H9 (cell line): ENCODE measurements around the gene GRIA2. TPM values are rescaled to one million over a fixed set of nuclear protein-coding genes. Genes with fewer than 3 reads are reported as not detected.

Experiments
- DNase-seq: peaks from one replicate; pipeline ENCODE4 v3.0.0-alpha.2; 2017
- H2AFZ ChIP-seq: one replicate; pipeline ENCODE4 v1.6.1; 2013; ENCODE audit warnings: mild to moderate bottlenecking, low read length, control low read depth, moderate library complexity
- H2AK5ac ChIP-seq: 2 replicates; pipeline ENCODE4 v1.6.1; 2013; ENCODE audit warnings: low read length, control low read depth, mixed read lengths; ENCODE audit not compliant: insufficient read length
- H2BK120ac ChIP-seq: one replicate; pipeline ENCODE4 v1.6.1; 2013; ENCODE audit warnings: low read depth, mild to moderate bottlenecking, low read length, control low read depth, inconsistent platforms; ENCODE audit not compliant: poor library complexity, severe bottlenecking
- H2BK12ac ChIP-seq: 2 replicates; pipeline ENCODE4 v1.6.1; 2013; ENCODE audit warnings: low read length, control low read depth, mixed read lengths, low read depth; ENCODE audit not compliant: insufficient read length
- H2BK15ac ChIP-seq: 2 replicates; pipeline ENCODE4 v1.6.1; 2013; ENCODE audit warnings: low read depth, low read length, control low read depth
- H2BK20ac ChIP-seq: one replicate; pipeline ENCODE4 v1.6.1; 2013; ENCODE audit warnings: low read depth, mild to moderate bottlenecking, low read length, control low read depth, inconsistent platforms; ENCODE audit not compliant: poor library complexity, severe bottlenecking
- H2BK5ac ChIP-seq: 2 replicates; pipeline ENCODE4 v1.6.1; 2013; ENCODE audit warnings: low read length, control low read depth, mixed read lengths; ENCODE audit not compliant: insufficient read length
- H3K14ac ChIP-seq: 2 replicates; pipeline ENCODE4 v1.6.1; 2013; ENCODE audit warnings: low read length, control low read depth; ENCODE audit not compliant: insufficient read depth
- H3K18ac ChIP-seq: 2 replicates; pipeline ENCODE4 v1.6.1; 2013; ENCODE audit warnings: low read depth, mild to moderate bottlenecking, mixed read lengths, low read length, control low read depth; ENCODE audit not compliant: insufficient read length
- H3K23ac ChIP-seq: 2 replicates; pipeline ENCODE4 v1.6.1; 2013; ENCODE audit warnings: low read length, control low read depth, mixed read lengths, low read depth; ENCODE audit not compliant: insufficient read length
- H3K23me2 ChIP-seq: 2 replicates; pipeline ENCODE4 v1.6.1; 2013; ENCODE audit warnings: low read depth, mild to moderate bottlenecking, mixed read lengths, low read length, control low read depth; ENCODE audit not compliant: insufficient read length, poor library complexity, severe bottlenecking
- H3K27ac ChIP-seq: 2 replicates; pipeline ENCODE4 v1.5.1; 2013; ENCODE audit warnings: low read length, control low read depth, mixed read lengths, low read depth; ENCODE audit not compliant: insufficient read length
- H3K27me3 ChIP-seq: 2 replicates; pipeline ENCODE4 v1.6.1; 2013; ENCODE audit warnings: low read length, control low read depth, inconsistent platforms; ENCODE audit not compliant: insufficient read depth
- H3K4ac ChIP-seq: 2 replicates; pipeline ENCODE4 v1.6.1; 2013; ENCODE audit warnings: low read depth, mild to moderate bottlenecking, control low read depth, inconsistent platforms, low read length, moderate library complexity
- H3K4me1 ChIP-seq: 2 replicates; pipeline ENCODE4 v1.6.1; 2013; ENCODE audit warnings: low read length, control low read depth, inconsistent platforms; ENCODE audit not compliant: insufficient read depth
- H3K4me2 ChIP-seq: 2 replicates; pipeline ENCODE4 v1.6.1; 2013; ENCODE audit warnings: low read length, control low read depth, mixed read lengths; ENCODE audit not compliant: insufficient read length, insufficient read depth
- H3K56ac ChIP-seq: 2 replicates; pipeline ENCODE4 v1.6.1; 2013; ENCODE audit warnings: low read depth, mild to moderate bottlenecking, mixed read lengths, low read length, control low read depth; ENCODE audit not compliant: insufficient read length
- H3K79me1 ChIP-seq: 2 replicates; pipeline ENCODE4 v1.6.1; 2013; ENCODE audit warnings: low read depth, mild to moderate bottlenecking, moderate library complexity, low read length, control low read depth, inconsistent platforms; ENCODE audit not compliant: insufficient read depth, poor library complexity, severe bottlenecking
- H3K79me2 ChIP-seq: 2 replicates; pipeline ENCODE4 v1.6.1; 2013; ENCODE audit warnings: low read length, control low read depth, inconsistent platforms; ENCODE audit not compliant: insufficient read depth
- H3K9ac ChIP-seq: 2 replicates; pipeline ENCODE4 v1.6.1; 2013; ENCODE audit warnings: low read length, control low read depth, mixed read lengths; ENCODE audit not compliant: insufficient read length; ENCODE audit errors: extremely low read depth
- H3K9me3 ChIP-seq: one replicate; pipeline ENCODE4 v1.6.1; 2013; ENCODE audit warnings: low read depth, low read length, inconsistent platforms; ENCODE audit not compliant: control insufficient read depth
- H3T11ph ChIP-seq: one replicate; pipeline ENCODE4 v1.6.1; 2013; ENCODE audit warnings: mild to moderate bottlenecking, low read length, control low read depth, inconsistent platforms
- H4K20me1 ChIP-seq: one replicate; pipeline ENCODE4 v1.6.1; 2013; ENCODE audit not compliant: control insufficient read depth, insufficient read length, insufficient read depth
- H4K5ac ChIP-seq: 2 replicates; pipeline ENCODE4 v1.6.1; 2013; ENCODE audit warnings: low read depth, mild to moderate bottlenecking, mixed read lengths, low read length, control low read depth; ENCODE audit not compliant: insufficient read length
- H4K8ac ChIP-seq: replicated peaks from 2 replicates; pipeline ENCODE4 v1.6.1; 2013; ENCODE audit warnings: low read length, control low read depth, mixed read lengths, low read depth; ENCODE audit not compliant: insufficient read length
- H4K91ac ChIP-seq: 2 replicates; pipeline ENCODE4 v1.6.1; 2013; ENCODE audit warnings: low read depth, mild to moderate bottlenecking, moderate library complexity, mixed read lengths, low read length, control low read depth; ENCODE audit not compliant: insufficient read length
- H3K27ac Mint-ChIP-seq, 3 experiments: 2 replicates in 2 of 3; 3 replicates in 1 of 3; pipeline ENCODE4 v1.8.0; 2020 to 2021; ENCODE audit warnings: mixed read lengths in 3 of 3, mild to moderate bottlenecking in 1 of 3, moderate library complexity in 1 of 3
- H3K27me3 Mint-ChIP-seq: 2 replicates; pipeline ENCODE4 v1.8.0; 2021; ENCODE audit warnings: low read depth, mild to moderate bottlenecking, moderate library complexity, mixed read lengths
- H3K36me3 Mint-ChIP-seq, 3 experiments: 2 replicates in 2 of 3; 3 replicates in 1 of 3; pipeline ENCODE4 v1.8.0; 2020 to 2021; ENCODE audit warnings: low read depth in 3 of 3, mixed read lengths in 3 of 3; ENCODE audit not compliant: insufficient read depth in 1 of 3
- H3K4me1 Mint-ChIP-seq, 2 experiments: 2 replicates each; pipeline ENCODE4 v1.8.0; 2020; ENCODE audit warnings: mixed read lengths in 2 of 2
- H3K4me3 Mint-ChIP-seq, 2 experiments: 2 replicates in 1 of 2; 3 replicates in 1 of 2; pipeline ENCODE4 v1.8.0; 2020 to 2021; ENCODE audit warnings: mild to moderate bottlenecking in 2 of 2, mixed read lengths in 2 of 2, moderate library complexity in 1 of 2
- H3K9me3 Mint-ChIP-seq, 2 experiments: 2 replicates in 1 of 2; 3 replicates in 1 of 2; pipeline ENCODE4 v1.8.0; 2020; ENCODE audit warnings: mild to moderate bottlenecking in 2 of 2, mixed read lengths in 2 of 2, moderate library complexity in 1 of 2
- WGBS: extraction: QIAGEN DNeasy Blood & Tissue Kit; methylation state at CpG from one replicate; pipeline ENCODE4 v1.1.7; 2013; ENCODE audit warnings: missing lambda C conversion rate, low lambda C conversion rate, mixed read lengths; ENCODE audit not compliant: insufficient read length; ENCODE audit errors: extremely low coverage; 5-methylcytosine and 5-hydroxymethylcytosine counted together
- total RNA-seq: library from RNA; stranded (reverse); gene quantifications from 2 replicates; pipeline ENCODE4 v1.2.1, GENCODE V29; 2021
- TF ChIP-seq, protein P1 (sequence below): fragments of 200-600 bp; sonication (generic); conservative IDR thresholded peaks from 3 replicates; pipeline ENCODE4 v1.8.0; 2021; ENCODE audit warnings: antibody characterized with exemption, mild to moderate bottlenecking

The GRIA2 gene
- total RNA-seq, 1 experiment from 2014 or later: not detected

DNA sequence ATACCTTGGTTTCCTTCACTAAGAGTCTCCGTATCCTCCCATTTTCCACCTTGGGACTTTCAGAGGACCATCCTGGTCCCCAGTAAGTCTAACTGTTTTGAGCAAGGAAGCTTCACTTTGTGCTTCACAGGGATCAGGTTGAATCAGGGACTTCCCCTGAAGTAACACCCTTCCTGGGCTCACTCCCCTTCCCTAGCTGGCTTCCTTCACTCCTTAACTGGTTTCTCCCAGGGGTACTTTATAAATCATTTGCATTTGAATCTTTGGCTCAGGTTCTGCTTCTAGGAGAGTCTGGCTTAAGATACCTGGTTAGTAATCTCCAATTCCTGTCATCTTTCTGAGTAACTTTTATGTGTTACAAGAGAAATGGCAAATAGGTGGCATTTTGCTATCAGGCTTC lies 24.5 kb upstream of the GRIA2 start:
- Histone ChIP-seq H3K27me3 (no peaks in the 10 kb centered on the region), H3K23ac (no peak overlapping the region), H4K5ac (no peak overlapping the region), H2BK15ac (no peak overlapping the region), H2AFZ (no peak overlapping the region), H2BK120ac (no peak overlapping the region), H3T11ph (no peak overlapping the region), H3K4me1 (peaks cover 3% of the 10 kb centered on the region; the same call in 1 of the 2 replicates), H3K79me2 (no peaks in the 10 kb centered on the region), H3K18ac (no peak overlapping the region), H3K27ac (no peak overlapping the region), H3K56ac (no peak overlapping the region), H3K14ac (no peak overlapping the region), H3K23me2 (no peaks in the 10 kb centered on the region), H2BK12ac (no peak overlapping the region), H3K4me2 (no peak overlapping the region), H2BK5ac (no peak overlapping the region), H3K9me3 (no peaks in the 10 kb centered on the region), H4K91ac (no peak overlapping the region), H3K9ac (no peak overlapping the region), H3K4ac (no peak overlapping the region), H4K8ac (no peak overlapping the region), H4K20me1 (no peaks in the 10 kb centered on the region), H2AK5ac (no peak overlapping the region), H3K79me1 (no peaks in the 10 kb centered on the region), H2BK20ac (no peak overlapping the region)
- WGBS: no CpG with 5 or more reads among the region's 1 CpG
- peak; percentile 39 for DNase-seq
- Mint-ChIP-seq H3K9me3 (no peaks in the 10 kb centered on the region), H3K27ac (peak overlapping the region in 2 of 3 experiments; percentile 28 to 91; a peak in 4 of 7 replicates), H3K27me3 (no peaks in the 10 kb centered on the region), H3K4me1 (peaks cover 11 to 16% of the 10 kb centered on the region in 2 experiments), H3K36me3 (no peaks in the 10 kb centered on the region), H3K4me3 (no peak overlapping the region)
- TF ChIP-seq, protein P1, sequence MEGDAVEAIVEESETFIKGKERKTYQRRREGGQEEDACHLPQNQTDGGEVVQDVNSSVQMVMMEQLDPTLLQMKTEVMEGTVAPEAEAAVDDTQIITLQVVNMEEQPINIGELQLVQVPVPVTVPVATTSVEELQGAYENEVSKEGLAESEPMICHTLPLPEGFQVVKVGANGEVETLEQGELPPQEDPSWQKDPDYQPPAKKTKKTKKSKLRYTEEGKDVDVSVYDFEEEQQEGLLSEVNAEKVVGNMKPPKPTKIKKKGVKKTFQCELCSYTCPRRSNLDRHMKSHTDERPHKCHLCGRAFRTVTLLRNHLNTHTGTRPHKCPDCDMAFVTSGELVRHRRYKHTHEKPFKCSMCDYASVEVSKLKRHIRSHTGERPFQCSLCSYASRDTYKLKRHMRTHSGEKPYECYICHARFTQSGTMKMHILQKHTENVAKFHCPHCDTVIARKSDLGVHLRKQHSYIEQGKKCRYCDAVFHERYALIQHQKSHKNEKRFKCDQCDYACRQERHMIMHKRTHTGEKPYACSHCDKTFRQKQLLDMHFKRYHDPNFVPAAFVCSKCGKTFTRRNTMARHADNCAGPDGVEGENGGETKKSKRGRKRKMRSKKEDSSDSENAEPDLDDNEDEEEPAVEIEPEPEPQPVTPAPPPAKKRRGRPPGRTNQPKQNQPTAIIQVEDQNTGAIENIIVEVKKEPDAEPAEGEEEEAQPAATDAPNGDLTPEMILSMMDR: no peak
